PC-3 (cell line): ENCODE results near the gene HMOX1. TPM values are rescaled to one million over a fixed set of nuclear protein-coding genes. Genes with fewer than 3 reads are reported as not detected.

Experiments
- ATAC-seq: fragments of 200-7000 bp; cut with Tn5 transposase; 2 replicates; pipeline ENCODE4 v1.9.1; 2020; ENCODE audit warnings: mild to moderate bottlenecking, moderate library complexity
- BruUV-seq: library from RNA; stranded (reverse); fragments of 400-500 nt; replicated peaks from 2 replicates; lab custom pipeline; 2021; lab: Mats Ljungman, UMichigan
- CTCF ChIA-PET: fragments of 300-600 bp; sonication (Branson Sonifier 250); formaldehyde crosslinking; loops from one replicate; lab custom pipeline; 2022; ENCODE audit warnings: antibody characterized with exemption; lab: Charles Lee
- POLR2A ChIA-PET: fragments of 300-600 bp; sonication (Branson Sonifier 250); formaldehyde crosslinking; loops from one replicate; lab custom pipeline; 2022; ENCODE audit warnings: antibody characterized with exemption; ENCODE audit not compliant: unreplicated experiment; lab: Charles Lee
- DNase-seq: peaks from one replicate; pipeline ENCODE4 v3.0.0-alpha.2; 2015
- H2AFZ ChIP-seq: fragments of 300-600 bp; sonication (generic); 2 replicates; pipeline ENCODE4 v1.6.0; 2016; ENCODE audit warnings: antibody characterized with exemption, low read length
- H3F3A ChIP-seq: fragments of 300-600 bp; sonication (generic); one replicate; pipeline ENCODE4 v1.6.0; 2017; ENCODE audit warnings: antibody characterized with exemption, low read length, control low read depth, mild to moderate bottlenecking; ENCODE audit not compliant: unreplicated experiment
- H3K27ac ChIP-seq: fragments of 300-600 bp; sonication (generic); 2 replicates; pipeline ENCODE4 v1.5.1; 2016; ENCODE audit warnings: mild to moderate bottlenecking, low read length
- H3K27me3 ChIP-seq: fragments of 300-600 bp; sonication (generic); 2 replicates; pipeline ENCODE4 v1.6.1; 2016; ENCODE audit warnings: low read length, mixed read lengths
- H3K36me3 ChIP-seq: fragments of 300-600 bp; sonication (generic); 2 replicates; pipeline ENCODE4 v1.6.1; 2016; ENCODE audit warnings: low read depth, mixed run types, low read length, mixed read lengths
- H3K4me1 ChIP-seq: fragments of 300-600 bp; sonication (generic); 2 replicates; pipeline ENCODE4 v1.5.1; 2016; ENCODE audit warnings: low read length; ENCODE audit not compliant: insufficient read depth
- H3K4me2 ChIP-seq: fragments of 300-600 bp; sonication (generic); 2 replicates; pipeline ENCODE4 v1.6.0; 2016; ENCODE audit warnings: low read length
- H3K4me3 ChIP-seq: fragments of 300-600 bp; sonication (generic); 2 replicates; pipeline ENCODE4 v1.5.1; 2016; ENCODE audit warnings: mild to moderate bottlenecking, low read length, mixed read lengths
- H3K79me2 ChIP-seq: fragments of 300-600 bp; sonication (generic); 2 replicates; pipeline ENCODE4 v1.6.1; 2017; ENCODE audit warnings: low read length, mixed read lengths
- H3K9ac ChIP-seq: fragments of 300-600 bp; sonication (generic); 2 replicates; pipeline ENCODE4 v1.6.0; 2016; ENCODE audit warnings: mild to moderate bottlenecking, low read length
- H3K9me2 ChIP-seq: fragments of 300-600 bp; sonication (generic); replicated peaks from 2 replicates; pipeline ENCODE4 v1.6.1; 2016; ENCODE audit warnings: mixed run types, low read length, mixed read lengths
- H3K9me3 ChIP-seq: fragments of 300-600 bp; sonication (generic); 2 replicates; pipeline ENCODE4 v1.6.1; 2016; ENCODE audit warnings: low read length, mixed read lengths
- H4K20me1 ChIP-seq: fragments of 300-600 bp; sonication (generic); 2 replicates; pipeline ENCODE4 v1.6.1; 2016; ENCODE audit warnings: low read length, mixed read lengths
- CTCF ChIP-seq: fragments of 300-600 bp; sonication (generic); conservative IDR thresholded peaks from 2 replicates; pipeline ENCODE4 v1.5.1; 2017; ENCODE audit warnings: antibody characterized with exemption, low read depth, mild to moderate bottlenecking, low read length
- EZH2 ChIP-seq: fragments of 300-600 bp; sonication (generic); IDR thresholded peaks from one replicate; pipeline ENCODE4 v1.6.1; 2017; ENCODE audit warnings: antibody characterized with exemption, mild to moderate bottlenecking, low read length; ENCODE audit not compliant: unreplicated experiment
- EZH2phosphoT487 ChIP-seq: fragments of 300-600 bp; sonication (generic); IDR thresholded peaks from 2 replicates; pipeline ENCODE4 v1.6.1; 2018; ENCODE audit warnings: mild to moderate bottlenecking, antibody characterized with exemption, low read length, borderline replicate concordance
- intact Hi-C: fragments of 100-400 bp; cut with micrococcal nuclease; formaldehyde crosslinking; loops from 2 replicates; pipeline ENCODE4 v1.9.0; 2023
- total RNA-seq: library from RNA; depleted of rRNA; stranded (reverse); fragments of >200 nt; gene quantifications from 2 replicates; pipeline ENCODE4 v1.2.3, GENCODE V29; 2014

HMOX1 gene
- total RNA-seq, 1 experiment from 2014 or later = 16.5 TPM

GRCh38 chr22:35422936-35423335 lies 42.0 kb downstream of the HMOX1 start:
- no peaks in the 10 kb centered on the region for H3K9me2 ChIP-seq
- H3K36me3 ChIP-seq = peaks cover 14% of the 10 kb centered on the region
- peaks cover 30% of the 10 kb centered on the region for H3K4me1 ChIP-seq
- H3K4me3 ChIP-seq = no peak overlapping the region
- H3K27me3 ChIP-seq = no peaks in the 10 kb centered on the region
- no peaks in the 10 kb centered on the region for H4K20me1 ChIP-seq
- ChIA-PET POLR2A (interaction anchor here (0.6 kb wide), 1 partner anchor 207 kb away, joined by 3 read pairs; no protein-coding TSS in a partner anchor), CTCF (no interaction called here)
- no peaks in the 10 kb centered on the region for H3K79me2 ChIP-seq
- H3K27ac ChIP-seq = no peak overlapping the region
- H2AFZ ChIP-seq = no peak overlapping the region
- no peak overlapping the region for H3K4me2 ChIP-seq
- intact Hi-C loops = no loop called here
- ATAC-seq (no peak), DNase-seq (no peak)
- BruUV-seq = no TSS peak
- TF ChIP-seq EZH2 = no peak
- TF ChIP-seq EZH2phosphoT487 = no peak
- no peak for TF ChIP-seq CTCF
- H3F3A ChIP-seq = no peaks in the 10 kb centered on the region
- H3K9ac ChIP-seq = no peak overlapping the region
- H3K9me3 ChIP-seq = no peaks in the 10 kb centered on the region

- ChIA-PET CTCF (no interaction called here), POLR2A (no interaction called here)
- H3K27ac ChIP-seq = no peak overlapping the region
Observed at GRCh38 chr22:35424081-35424480, 43.2 kb downstream of the HMOX1 start.

More at GRCh38 chr22:35424081-35424480, 43.2 kb downstream of the HMOX1 start:
- H3K36me3 ChIP-seq = peaks cover 12% of the 10 kb centered on the region
- H4K20me1 ChIP-seq = no peaks in the 10 kb centered on the region
- H3K9me3 ChIP-seq = no peaks in the 10 kb centered on the region
- peaks cover 28% of the 10 kb centered on the region for H3K4me1 ChIP-seq
- no TSS peak for BruUV-seq
- DNase-seq (no peak), ATAC-seq (no peak)
- no peak overlapping the region for H3K4me2 ChIP-seq
- H3K79me2 ChIP-seq = no peaks in the 10 kb centered on the region
- TF ChIP-seq EZH2phosphoT487 (no peak), EZH2 (no peak), CTCF (no peak)
- H3K9me2 ChIP-seq = no peaks in the 10 kb centered on the region
- intact Hi-C loops = no loop called here
- H2AFZ ChIP-seq = no peak overlapping the region
- no peak overlapping the region for H3K4me3 ChIP-seq
- no peaks in the 10 kb centered on the region for H3F3A ChIP-seq
- H3K27me3 ChIP-seq = no peaks in the 10 kb centered on the region
- no peak overlapping the region for H3K9ac ChIP-seq
